ENCODE data around the gene TUBGCP3.

DNA sequence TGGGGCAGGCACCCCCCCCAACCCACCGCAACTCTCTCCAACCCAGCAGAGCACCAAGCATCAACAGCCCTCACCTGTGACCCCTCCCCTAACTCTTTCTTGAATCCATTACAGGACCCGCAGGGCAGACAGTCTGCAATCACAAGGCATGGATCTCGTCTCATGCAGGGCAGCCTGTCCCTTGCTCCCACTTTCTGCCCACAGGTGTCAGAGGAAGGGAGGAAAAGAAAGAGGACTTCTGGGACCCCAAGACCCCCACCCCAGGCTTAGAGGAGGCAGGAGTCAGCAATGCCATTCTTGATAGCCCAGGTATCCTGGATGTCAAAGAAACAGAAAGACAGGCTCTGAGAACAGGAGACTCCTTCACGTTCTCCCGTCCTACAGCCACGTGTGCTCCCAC, 47.4 kb upstream of the TUBGCP3 start:
- TF ChIP-seq, protein P1, sequence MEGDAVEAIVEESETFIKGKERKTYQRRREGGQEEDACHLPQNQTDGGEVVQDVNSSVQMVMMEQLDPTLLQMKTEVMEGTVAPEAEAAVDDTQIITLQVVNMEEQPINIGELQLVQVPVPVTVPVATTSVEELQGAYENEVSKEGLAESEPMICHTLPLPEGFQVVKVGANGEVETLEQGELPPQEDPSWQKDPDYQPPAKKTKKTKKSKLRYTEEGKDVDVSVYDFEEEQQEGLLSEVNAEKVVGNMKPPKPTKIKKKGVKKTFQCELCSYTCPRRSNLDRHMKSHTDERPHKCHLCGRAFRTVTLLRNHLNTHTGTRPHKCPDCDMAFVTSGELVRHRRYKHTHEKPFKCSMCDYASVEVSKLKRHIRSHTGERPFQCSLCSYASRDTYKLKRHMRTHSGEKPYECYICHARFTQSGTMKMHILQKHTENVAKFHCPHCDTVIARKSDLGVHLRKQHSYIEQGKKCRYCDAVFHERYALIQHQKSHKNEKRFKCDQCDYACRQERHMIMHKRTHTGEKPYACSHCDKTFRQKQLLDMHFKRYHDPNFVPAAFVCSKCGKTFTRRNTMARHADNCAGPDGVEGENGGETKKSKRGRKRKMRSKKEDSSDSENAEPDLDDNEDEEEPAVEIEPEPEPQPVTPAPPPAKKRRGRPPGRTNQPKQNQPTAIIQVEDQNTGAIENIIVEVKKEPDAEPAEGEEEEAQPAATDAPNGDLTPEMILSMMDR (IDR thresholded peaks at IDR 0.05; ENCODE audit: insufficient read depth, low read length, poor library complexity, severe bottlenecking), result no peak
- TF ChIP-seq EZH2phosphoT487 (conservative IDR thresholded peaks at IDR 0.05; ENCODE audit: low read length), result no peak

Measured in SU-DHL-6 (cell line).